GM18909 (cell line): ENCODE measurements around the gene PDHA1.

ENCODE experiments used
- ATAC-seq: cut with Tn5 transposase; IDR thresholded peaks from one replicate; pipeline ENCODE4 v1.9.1; 2021; ENCODE audit warnings: mild to moderate bottlenecking; ENCODE audit not compliant: unreplicated experiment, poor library complexity

PDHA1 gene

GRCh38 chrX:19373351-19373891, 29.7 kb downstream of the PDHA1 start:
- no peak for ATAC-seq

DNA sequence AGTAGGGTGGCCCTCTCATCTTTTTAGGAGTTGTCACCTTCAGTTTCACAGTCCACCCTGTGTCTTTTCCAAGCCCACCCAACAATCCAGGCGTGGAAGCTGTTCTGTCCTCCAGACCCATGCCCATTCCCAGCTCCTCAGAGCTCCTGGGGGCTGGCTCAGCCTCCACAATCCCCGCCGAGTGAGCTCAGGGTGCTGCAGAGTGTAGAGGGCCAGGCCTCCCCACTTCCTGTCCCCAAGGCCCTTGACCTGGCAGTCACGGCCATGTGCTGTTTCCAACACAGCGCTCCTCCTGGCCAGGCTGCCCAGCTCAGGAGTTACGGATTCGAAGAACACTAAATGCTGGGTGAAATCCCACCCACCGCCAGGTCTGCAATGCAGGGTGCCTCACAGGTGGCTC, 31.8 kb downstream of the PDHA1 start:
- no peak for ATAC-seq

- ATAC-seq: no peak
These were observed 34.1 kb downstream of the PDHA1 start for GRCh38 chrX:19377799-19378198.

DNA sequence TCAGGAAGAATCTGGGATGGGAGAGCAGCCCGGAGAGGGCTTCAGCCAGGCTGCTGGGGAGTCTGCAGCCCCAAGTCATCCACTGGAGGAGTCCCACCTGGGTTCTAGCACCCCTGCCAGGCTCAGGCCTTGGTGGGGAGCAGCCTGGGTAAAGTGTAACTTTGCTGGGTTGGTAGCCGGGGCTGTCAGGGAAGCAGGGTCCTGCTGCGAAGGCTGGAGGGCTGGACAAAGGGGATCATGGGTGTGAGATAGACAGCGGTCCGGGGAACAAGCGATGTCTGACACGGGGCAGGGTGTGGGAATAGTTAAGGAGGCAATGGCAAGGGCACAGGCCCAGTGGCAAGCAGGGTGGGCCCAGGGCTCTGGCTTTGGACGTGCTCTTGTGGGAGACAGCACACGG, 37.6 kb downstream of the PDHA1 start:
- ATAC-seq: no peak

DNA sequence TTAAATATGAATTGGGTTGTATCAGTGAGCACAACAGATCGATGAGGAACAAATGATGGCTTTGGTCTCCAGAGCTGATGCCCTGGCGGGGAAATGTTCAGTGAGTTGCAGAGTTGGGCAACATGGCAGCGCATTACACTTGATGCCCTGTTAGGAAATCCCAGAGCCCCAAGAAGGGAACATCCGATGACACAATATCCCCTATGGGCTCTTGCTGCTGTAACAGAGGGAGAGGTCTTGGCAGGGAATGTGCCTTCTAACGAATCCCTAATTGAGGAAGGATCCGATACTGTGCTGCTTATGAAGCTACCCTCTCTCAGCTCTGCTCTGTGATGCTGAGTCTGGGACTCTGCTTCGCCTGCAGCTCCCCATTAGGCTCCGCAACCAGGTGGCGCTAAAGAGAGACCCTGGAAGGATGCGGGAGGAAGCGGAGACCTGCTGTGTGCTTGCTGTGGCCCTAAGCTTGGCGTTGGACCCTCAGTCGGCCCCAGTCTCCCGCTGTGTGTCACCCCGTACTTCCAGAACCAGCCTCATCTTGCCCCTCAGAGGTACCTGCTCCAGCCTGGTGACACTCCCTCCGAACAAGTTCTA, 38.9 kb downstream of the PDHA1 start:
- no peak for ATAC-seq

DNA sequence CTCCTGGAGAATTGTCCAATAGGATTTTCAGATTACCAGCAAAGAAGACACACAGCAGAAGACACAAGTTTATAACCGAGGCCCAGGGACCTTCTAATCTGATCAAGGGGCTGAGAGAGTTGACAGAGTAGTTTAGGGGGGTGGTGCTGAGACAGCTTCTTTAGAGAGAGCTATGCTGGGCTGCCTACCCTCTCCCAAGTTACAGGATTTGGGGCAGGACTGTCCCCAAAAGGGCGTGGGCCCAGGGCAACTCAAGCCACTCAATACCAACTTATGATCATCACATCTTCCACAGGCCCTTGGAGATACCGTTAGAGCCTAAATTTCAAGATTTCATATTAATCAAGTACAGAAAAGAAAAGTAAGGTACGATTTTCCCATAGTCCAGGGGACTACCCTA, 43.0 kb downstream of the PDHA1 start:
- ATAC-seq: no peak

GRCh38 chrX:19388064-19388679, 44.4 kb downstream of the PDHA1 start:
- no peak for ATAC-seq

DNA sequence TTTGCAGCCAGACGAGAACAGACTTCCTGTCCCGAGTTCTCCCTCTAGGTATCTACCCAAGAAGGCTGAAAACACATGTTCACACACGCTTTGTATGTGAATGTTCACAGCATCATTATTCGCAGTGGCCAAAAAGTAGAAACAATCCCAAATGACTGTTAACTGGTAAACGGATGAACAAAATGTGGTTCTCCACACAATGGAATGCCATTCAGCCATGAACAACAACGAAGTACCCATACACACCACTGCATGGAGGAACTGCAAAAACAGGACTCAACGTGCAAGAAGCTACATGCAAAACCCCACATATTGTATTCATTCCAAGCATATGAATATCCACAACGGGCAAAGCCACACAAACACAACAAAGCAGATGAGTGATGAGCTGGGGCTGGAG, 45.0 kb downstream of the PDHA1 start:
- no peak for ATAC-seq

DNA sequence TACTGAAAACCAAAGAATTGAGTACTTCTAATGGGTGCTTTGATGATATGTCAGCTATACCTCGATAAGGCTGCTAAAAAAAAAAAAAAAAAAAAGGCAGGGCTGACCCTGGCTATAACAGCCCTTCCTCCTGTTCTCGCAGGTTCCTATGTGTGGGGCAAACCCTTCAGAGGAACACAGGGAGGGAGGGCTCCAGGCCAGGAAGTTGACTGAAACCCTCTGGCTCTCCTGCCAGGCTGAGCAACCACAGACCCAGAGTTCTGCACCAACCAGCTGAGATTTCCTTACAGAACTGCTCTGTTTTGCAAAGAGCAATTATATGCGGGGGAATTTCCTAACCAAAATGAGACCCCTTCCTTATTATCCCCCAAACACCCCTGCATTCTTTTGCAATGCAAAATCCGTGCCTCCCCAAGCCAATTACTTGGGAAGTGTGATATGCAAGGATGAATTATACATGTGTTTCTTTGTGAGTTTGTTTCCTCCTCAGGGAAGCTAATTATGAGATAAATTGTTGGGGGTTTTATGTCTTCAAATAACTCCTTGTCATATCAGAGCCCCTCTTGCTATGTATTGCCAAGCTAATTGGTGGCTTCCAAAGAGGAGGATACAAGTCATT, 45.6 kb downstream of the PDHA1 start:
- ATAC-seq: no peak

DNA sequence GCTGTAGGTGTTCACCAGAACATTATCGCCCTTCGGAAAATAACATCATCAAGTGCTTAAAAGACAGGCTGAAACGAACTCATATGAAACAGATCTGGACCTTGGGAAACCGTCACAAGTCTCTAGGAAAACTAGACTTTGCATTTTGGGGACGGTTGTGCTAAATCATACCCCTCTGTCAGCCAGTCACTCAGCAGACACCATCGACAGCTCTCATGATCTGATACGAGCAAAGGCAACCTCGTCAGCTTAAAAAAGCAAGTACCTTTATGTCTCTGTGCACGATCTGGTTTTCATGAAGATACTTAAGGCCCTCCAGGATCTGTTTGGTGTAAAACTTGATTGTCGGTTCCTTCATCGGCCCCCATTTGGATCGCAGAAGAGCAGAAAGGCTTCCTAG, 48.4 kb downstream of the PDHA1 start:
- no peak for ATAC-seq

- ATAC-seq: no peak
These were observed 49.0 kb downstream of the PDHA1 start for GRCh38 chrX:19392703-19393102.

- no peak for ATAC-seq
These were observed 60.0 kb downstream of the PDHA1 start for GRCh38 chrX:19403696-19404095.

DNA sequence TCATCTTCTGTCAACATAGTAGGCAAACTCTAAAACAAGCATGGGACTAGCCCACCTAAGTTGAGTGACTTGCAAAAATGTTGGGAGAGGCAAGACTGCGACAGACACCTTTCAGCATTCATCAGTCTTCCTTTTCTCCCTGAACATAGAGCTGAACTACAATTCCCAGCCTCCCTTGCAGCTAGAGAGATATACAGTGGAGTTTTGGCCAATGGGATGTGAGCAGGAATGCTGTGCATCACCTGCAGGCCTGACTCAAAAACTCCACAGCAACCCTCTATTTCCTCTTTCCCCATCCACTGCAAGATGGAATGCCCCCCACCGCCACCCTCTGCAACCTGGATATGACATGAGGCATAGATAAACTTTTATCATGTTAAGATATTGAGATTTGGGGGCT, 66.5 kb downstream of the PDHA1 start:
- no peak for ATAC-seq
